ENCODE data around the gene SLC34A1. TPM values are rescaled to one million over a fixed set of nuclear protein-coding genes. Genes with fewer than 3 reads are reported as not detected.

SLC34A1 gene
- total RNA-seq, 1 donor from 2014 or later = 0.16 TPM

DNA sequence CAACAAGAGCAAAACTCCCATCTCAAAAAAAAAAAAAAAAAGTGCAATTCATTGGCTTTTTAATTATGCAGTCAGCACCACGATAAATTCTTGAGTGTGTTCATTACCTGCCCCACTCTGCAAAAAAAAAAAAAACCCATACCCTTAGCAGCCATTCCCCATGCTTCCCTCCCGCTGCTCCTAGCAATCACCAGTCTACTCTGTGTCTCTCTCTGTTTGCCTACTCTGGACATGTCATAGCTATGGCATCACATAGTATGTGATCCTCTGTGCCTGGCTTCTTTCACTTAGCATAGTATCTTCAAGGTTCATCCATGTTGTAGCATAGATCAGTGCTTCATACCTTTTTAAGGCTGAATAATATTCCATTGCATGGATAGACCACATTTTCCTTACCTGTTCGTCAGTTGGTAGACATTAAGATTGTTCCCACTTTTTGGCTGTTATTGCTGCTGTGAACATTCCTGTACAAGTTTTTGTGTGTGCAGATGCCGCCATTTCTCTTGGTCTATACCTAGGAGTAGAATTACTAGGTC lies 55.4 kb downstream of the SLC34A1 start:
- H3K27me3 Mint-ChIP-seq (ENCODE audit: low read depth) = peaks cover 6% of the 10 kb centered on the region
- H3K4me1 Mint-ChIP-seq = peaks cover 7% of the 10 kb centered on the region
- no peak overlapping the region for H3K27ac Mint-ChIP-seq (ENCODE audit: unreplicated experiment)
- no peak for DNase-seq (ENCODE audit: low read depth, low spot score)
- H3K4me3 Mint-ChIP-seq = peak overlapping the region; percentile 42
- no peaks in the 10 kb centered on the region for H3K9me3 Mint-ChIP-seq
- TF ChIP-seq, protein P1, sequence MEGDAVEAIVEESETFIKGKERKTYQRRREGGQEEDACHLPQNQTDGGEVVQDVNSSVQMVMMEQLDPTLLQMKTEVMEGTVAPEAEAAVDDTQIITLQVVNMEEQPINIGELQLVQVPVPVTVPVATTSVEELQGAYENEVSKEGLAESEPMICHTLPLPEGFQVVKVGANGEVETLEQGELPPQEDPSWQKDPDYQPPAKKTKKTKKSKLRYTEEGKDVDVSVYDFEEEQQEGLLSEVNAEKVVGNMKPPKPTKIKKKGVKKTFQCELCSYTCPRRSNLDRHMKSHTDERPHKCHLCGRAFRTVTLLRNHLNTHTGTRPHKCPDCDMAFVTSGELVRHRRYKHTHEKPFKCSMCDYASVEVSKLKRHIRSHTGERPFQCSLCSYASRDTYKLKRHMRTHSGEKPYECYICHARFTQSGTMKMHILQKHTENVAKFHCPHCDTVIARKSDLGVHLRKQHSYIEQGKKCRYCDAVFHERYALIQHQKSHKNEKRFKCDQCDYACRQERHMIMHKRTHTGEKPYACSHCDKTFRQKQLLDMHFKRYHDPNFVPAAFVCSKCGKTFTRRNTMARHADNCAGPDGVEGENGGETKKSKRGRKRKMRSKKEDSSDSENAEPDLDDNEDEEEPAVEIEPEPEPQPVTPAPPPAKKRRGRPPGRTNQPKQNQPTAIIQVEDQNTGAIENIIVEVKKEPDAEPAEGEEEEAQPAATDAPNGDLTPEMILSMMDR (conservative IDR thresholded peaks at IDR 0.05) = no peak
- peaks cover 9% of the 10 kb centered on the region for H3K36me3 Mint-ChIP-seq (ENCODE audit: low read depth)

DNA sequence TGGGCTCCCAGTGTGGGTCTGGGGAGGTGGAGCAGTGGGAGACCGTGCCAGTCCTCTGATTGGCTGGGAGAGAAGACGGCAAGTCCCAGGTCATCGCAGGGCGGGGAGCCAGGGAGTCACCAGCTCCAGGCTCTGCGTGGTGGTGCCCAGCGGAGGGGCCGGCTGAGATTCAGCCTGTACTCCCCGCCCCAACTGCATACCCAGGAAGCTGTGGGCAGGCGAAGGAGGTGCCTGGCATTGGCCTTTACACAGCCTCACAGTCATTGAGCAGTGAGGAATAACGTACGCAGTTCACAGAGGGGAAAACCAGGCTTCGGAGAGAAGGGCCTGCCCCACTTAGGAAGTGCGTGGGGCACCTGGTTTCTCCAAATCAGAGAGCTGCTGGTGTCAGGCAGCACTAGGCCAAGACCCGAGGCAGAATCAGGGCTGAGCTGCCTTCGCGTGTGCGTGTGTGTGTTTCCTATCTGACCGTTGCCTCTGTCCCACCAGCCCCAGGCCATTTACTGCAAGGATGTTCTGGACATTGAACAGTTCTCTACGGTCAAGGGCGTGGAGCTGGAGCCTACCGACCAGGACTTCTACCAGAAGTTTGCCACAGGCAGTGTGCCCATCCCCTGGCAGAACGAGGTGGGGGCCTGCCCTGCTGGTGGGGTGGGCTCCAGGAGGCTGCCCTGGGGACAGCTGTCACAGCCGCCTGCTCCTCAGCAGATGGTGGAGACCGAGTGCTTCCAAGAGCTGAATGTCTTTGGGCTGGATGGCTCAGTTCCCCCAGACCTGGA lies 56.2 kb downstream of the SLC34A1 start:
- H3K4me3 Mint-ChIP-seq = peak overlapping the region; percentile 42
- peaks cover 16% of the 10 kb centered on the region for H3K4me1 Mint-ChIP-seq
- peaks cover 14% of the 10 kb centered on the region for H3K27me3 Mint-ChIP-seq (ENCODE audit: low read depth)
- H3K9me3 Mint-ChIP-seq = no peaks in the 10 kb centered on the region
- DNase-seq (ENCODE audit: low read depth, low spot score) = no peak
- TF ChIP-seq, protein P1 (conservative IDR thresholded peaks at IDR 0.05) = no peak
- H3K27ac Mint-ChIP-seq (ENCODE audit: unreplicated experiment) = no peak overlapping the region
- peaks cover 9% of the 10 kb centered on the region for H3K36me3 Mint-ChIP-seq (ENCODE audit: low read depth)

DNA sequence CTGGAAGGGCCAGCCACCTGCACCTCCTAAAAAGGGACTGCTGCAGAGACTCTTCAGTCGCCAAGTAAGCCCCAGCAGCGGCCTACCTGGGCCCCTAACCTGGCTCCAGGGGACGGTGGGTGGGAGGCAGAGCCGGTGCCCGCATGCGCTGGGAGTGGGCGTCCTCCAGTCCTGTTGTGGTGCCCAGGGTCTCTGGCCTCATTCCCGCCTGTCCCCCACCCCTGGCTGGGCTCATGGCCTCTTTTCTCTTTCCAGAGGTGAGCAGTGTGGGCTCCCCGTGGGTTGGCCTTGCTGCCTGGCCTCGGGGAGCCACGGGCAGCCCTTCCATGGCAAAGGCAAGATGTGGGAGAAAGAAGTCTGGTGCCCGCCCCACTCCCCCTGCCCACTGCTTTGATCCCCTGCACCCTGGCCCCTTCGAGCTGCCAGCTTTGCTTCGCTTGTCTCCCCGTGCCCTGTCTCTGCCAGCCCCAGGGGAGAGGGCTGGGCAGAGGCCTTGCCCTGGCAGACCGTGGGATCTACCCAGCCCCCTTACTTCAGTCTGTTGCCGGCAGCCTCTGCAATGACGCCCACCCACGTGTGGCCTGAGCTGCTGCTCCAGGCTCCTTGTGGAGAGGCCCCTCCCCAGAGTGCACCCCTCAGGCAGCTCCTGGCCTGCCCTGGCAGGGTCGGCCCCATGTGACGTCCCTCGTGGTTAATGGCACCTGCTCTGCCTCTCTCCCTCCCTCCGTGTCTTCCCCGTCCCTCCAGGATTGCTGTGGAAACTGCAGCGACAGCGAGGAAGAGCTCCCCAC lies 57.0 kb downstream of the SLC34A1 start:
- no peak for DNase-seq (ENCODE audit: low read depth, low spot score)
- TF ChIP-seq, protein P1 (conservative IDR thresholded peaks at IDR 0.05) = no peak
- Mint-ChIP-seq H3K36me3 (ENCODE audit: low read depth) (peaks cover 9% of the 10 kb centered on the region), H3K4me1 (peaks cover 23% of the 10 kb centered on the region), H3K9me3 (no peaks in the 10 kb centered on the region), H3K4me3 (peak overlapping the region; percentile 57), H3K27me3 (ENCODE audit: low read depth) (peaks cover 22% of the 10 kb centered on the region), H3K27ac (ENCODE audit: unreplicated experiment) (peak overlapping the region; percentile 86)

DNA sequence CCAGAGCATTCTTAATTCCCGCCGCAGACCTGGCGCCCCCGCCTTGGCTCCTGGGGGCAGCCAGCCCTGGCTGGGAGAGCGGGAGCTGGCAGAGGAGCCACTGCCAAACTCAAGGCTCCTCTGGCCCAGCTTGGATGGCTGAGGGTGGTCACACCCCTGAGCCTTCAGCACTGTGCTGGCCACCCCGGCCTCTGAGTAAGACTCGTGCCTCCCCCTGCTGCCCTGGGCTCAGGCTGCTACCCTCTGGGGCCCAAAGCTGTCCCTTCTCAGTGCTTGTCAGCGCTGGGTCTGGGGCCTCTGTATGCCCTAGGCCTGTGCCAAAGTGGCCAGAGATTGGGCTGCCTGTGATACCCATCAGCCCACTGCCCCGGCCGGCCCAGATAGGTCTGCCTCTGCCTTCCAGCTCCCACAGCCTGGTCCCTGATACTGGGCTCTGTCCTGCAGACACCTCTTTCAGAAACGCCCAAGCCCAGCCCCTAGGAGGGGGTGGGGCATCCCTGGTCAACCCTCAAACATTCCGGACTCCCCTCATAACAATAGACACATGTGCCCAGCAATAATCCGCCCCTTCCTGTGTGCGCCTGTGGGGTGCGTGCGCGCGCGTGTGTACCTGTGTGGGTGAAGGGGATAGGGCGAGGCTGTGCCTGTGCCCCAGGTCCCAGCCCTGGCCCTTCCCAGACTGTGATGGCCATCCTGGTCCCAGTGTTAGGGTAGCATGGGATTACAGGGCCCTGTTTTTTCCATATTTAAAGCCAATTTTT lies 58.0 kb downstream of the SLC34A1 start:
- H3K27me3 Mint-ChIP-seq (ENCODE audit: low read depth) = peaks cover 22% of the 10 kb centered on the region
- H3K4me1 Mint-ChIP-seq = peaks cover 23% of the 10 kb centered on the region
- H3K9me3 Mint-ChIP-seq = no peaks in the 10 kb centered on the region
- no peak for DNase-seq (ENCODE audit: low read depth, low spot score)
- peaks cover 9% of the 10 kb centered on the region for H3K36me3 Mint-ChIP-seq (ENCODE audit: low read depth)
- TF ChIP-seq, protein P1 (conservative IDR thresholded peaks at IDR 0.05) = no peak
- peak overlapping the region; percentile 86 for H3K27ac Mint-ChIP-seq (ENCODE audit: unreplicated experiment)
- H3K4me3 Mint-ChIP-seq = peak overlapping the region; percentile 57
